Adipose tissue (tissue), 3 donors: Measurements from ENCODE around the gene GTF2A2. TPM values are rescaled to one million over a fixed set of nuclear protein-coding genes. Genes with fewer than 3 reads are reported as not detected.
"Not testable (repeated sequence)": the region's sequence is repeated elsewhere in the genome, so short reads cannot be mapped to it uniquely, and the experiment has no call there.

Experiments used
- H3K27ac ChIP-seq: one replicate; pipeline ENCODE4 v1.5.1; 2013; ENCODE audit warnings: low read depth, low read length
- WGBS, 3 donors: extraction: QIAGEN DNeasy Blood & Tissue Kit; methylation state at CpG; one replicate each; pipeline ENCODE4 v1.1.7; 2013; 5-methylcytosine and 5-hydroxymethylcytosine counted together
- polyA plus RNA-seq, 3 donors: library from polyadenylated mRNA; stranded (reverse); fragments of 200-250 nt; gene quantifications; one replicate each; pipeline ENCODE4 v1.2.3, GENCODE V29; 2013
- donor health status: healthy with polysubstance abuse.
- donor health status: Bipolar disorder and iron deficiency.
- donor health status: healthy.

The GTF2A2 gene
- polyA plus RNA-seq, 3 donors: 27.8 to 106 (median 78.1) TPM

GRCh38 chr15:59678620-59679019, 21.3 kb upstream of the GTF2A2 start:
- H3K27ac ChIP-seq: no peak overlapping the region
- WGBS, 3 donors: 31 to 79% (median 34%) methylated on average over 1 of the region's 1 CpG

- WGBS, 3 donors: 49 to 93% (median 61%) methylated on average over 1 of the region's 1 CpG
- H3K27ac ChIP-seq: no peak overlapping the region
These were observed 20.9 kb upstream of the GTF2A2 start for GRCh38 chr15:59678172-59678571.

DNA sequence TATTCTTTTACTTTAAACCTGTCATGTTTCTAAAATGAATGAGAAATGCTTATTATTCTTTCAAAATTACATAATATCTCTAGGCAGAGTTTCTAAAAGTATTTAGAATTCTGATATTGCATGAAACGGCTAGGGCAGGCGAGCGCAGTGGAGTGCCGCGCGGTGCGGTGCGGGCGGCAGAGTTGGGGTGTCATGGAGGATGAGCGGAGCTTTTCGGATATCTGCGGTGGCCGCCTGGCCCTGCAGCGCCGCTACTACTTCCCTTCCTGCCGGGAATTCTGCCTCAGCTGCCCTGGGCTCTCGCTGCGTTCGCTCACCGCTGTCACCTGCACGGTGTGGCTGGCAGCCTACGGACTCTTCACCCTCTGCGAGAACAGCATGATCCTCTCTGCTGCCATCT, 19.2 kb upstream of the GTF2A2 start:
- no peak overlapping the region for H3K27ac ChIP-seq
- WGBS, 3 donors: 97 to 99% (median 97%) methylated on average over 23 of the region's 23 CpGs

DNA sequence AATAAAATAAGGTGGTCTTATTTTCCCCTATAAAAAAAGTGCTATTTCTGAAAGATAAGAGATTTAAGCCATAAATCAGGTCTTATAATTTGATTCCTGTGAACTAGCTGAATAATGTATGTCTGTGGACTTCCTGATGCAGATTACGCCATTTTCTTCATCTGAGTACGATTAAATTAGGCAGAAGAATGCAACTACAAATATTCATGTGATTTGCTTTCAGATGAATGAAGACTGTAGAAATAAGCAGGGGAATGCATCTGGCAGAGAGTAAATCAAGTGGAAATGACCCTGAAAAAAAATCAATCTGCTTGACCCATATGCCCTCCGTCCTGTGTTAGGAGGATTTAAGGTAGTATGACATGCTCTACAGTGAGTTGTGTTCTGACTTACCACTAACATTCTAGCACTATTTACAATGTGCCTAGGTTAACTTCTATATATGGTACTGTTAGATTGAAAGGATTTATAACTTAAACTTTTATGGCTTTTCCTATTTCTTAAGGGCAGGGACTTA, 17.1 kb upstream of the GTF2A2 start:
- no peak overlapping the region for H3K27ac ChIP-seq
- WGBS, 3 donors: 79 to 88% (median 85%) methylated on average over 3 of the region's 3 CpGs

GRCh38 chr15:59668556-59668955, 11.2 kb upstream of the GTF2A2 start:
- H3K27ac ChIP-seq: no peak overlapping the region
- 85 to 88% (median 85%) methylated on average over 8 of the region's 8 CpGs for WGBS, 3 donors

DNA sequence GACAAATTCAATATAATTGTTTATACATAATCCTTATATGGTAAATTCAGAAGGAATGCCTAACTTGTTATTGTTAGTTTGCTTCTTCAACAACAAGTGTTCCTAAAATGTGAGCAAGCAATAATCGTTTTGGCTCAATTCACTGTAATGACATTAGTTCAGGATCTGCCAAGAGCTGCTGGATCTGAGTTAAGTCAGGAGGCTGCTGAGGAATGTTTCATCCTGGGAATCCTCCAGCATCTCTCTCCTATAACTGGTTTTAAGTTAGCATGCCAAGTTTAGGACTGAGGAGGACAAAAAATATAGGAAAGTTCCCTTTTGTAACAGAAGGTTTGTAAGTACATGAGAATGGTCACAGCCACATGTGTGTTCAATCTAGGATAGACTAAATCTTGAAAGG, 4.9 kb upstream of the GTF2A2 start:
- 26 to 51% (median 49%) methylated on average over 1 of the region's 1 CpG for WGBS, 3 donors
- H3K27ac ChIP-seq: no peak overlapping the region

DNA sequence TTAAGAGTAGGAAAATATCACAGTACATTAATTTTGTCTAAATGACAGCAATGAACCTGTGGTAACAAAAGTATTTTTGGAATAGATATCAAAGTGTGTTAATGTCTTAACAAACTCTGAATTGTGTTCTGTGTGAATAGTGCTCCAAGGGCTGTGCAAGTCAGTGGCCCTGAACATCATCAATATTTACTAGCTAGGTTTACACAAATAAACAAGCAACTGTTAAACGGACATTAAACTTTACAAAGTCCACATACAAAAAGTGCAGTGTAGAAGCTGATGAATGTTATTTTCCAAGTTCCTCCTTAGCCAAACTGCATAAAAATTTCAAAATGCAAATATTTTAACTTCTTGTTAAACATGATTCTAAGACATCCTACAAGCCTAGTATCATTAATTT, 2.1 kb upstream of the GTF2A2 start:
- H3K27ac ChIP-seq: no peak overlapping the region
- 49 to 89% (median 77%) methylated on average over 1 of the region's 1 CpG for WGBS, 3 donors

- no peak overlapping the region for H3K27ac ChIP-seq
- WGBS, 3 donors: 30 to 42% (median 37%) methylated on average over 23 of the region's 23 CpGs
These were observed 365 bp upstream of the GTF2A2 start for GRCh38 chr15:59657635-59658125.

DNA sequence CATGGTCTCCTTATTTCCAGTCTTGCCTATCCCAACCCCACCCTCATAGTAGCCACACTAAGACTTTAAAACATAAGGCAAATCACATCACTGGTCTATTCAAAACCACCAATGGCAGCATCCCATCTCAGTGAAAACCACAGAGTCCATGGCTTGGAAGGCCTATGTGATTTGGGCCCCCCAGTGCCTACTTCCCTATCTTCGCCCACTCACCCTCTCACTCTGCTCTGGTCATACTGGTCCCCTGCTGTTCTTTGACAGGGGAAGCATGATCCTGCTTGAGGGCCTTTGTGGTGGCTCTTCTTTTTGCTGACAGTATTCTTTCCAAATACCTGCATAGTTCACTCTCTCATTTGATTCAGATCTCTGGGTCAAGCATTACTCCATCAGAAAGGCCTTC, 3.3 kb downstream of the GTF2A2 start:
- no peak overlapping the region for H3K27ac ChIP-seq
- WGBS, 3 donors: 79 to 95% (median 89%) methylated on average over 1 of the region's 1 CpG

DNA sequence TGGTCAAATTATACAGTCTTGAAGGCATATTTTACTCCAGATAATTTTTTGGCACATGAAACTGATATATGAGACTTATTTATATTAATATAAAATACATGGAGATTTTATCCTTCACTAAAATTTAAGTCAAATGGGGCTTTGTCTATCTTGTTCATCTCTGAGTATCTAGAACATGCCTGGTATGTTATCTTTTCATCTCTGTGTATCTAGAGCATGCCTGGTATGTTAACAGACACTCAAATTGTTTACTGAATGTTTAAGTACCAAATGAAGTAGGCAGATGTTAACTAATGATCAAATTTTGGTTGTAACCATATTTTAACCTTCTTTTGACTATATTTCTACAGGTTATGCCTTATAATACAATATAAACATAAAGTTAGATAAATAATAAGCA, 7.7 kb downstream of the GTF2A2 start:
- H3K27ac ChIP-seq: no peak overlapping the region

DNA sequence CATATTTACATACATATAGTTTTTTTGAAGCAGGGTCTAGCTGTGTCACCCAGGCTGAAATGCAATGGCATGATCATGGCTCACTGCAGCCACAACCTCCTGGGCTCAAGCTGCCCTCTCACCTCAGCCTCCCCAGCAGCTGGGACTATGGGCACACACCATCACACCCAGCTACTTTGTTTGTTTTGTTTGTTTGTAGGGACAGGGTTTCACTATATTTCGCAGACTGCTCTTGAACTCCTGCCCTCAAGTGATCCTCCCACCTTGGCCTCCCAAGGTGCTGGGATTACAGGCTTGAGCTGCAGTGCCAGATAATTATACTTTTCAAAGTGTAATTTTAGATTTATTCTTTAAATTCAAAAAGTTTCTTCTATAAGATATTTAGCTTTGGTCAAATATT, 10.2 kb downstream of the GTF2A2 start:
- WGBS, 3 donors: 91 to 100% (median 96%) methylated on average over 1 of the region's 1 CpG

GRCh38 chr15:59646277-59646676, 11.0 kb downstream of the GTF2A2 start:
- WGBS, 3 donors: 96 to 100% (median 97%) methylated on average over 1 of the region's 1 CpG

More for the DNA sequence above, 10.2 kb downstream of the GTF2A2 start:
- H3K27ac ChIP-seq: no peak overlapping the region

DNA sequence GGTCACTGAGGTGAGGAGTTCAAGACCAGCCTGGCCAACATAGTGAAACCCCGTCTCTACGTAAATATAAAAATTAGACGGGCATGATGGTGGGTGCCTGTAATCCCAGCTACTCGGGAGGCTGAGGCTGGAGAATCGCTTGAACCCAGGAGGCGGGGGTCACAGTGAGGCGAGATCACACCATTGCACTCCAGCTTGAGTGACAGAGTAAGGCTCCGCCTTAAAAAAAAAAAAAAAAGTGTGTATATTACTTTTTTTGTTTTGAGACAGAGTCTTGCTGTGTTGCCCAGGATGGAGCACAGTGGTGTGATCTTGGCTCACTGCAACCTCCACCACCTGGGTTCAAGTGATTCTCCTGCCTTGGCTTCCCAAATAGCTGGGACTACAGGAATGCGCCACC, 11.5 kb downstream of the GTF2A2 start:
- WGBS, 3 donors: 96 to 98% (median 97%) methylated on average over 8 to 9 of the region's 9 CpGs
- not testable (repeated sequence) for H3K27ac ChIP-seq

More at GRCh38 chr15:59646277-59646676, 11.0 kb downstream of the GTF2A2 start:
- no peak overlapping the region for H3K27ac ChIP-seq

- no peak overlapping the region for H3K27ac ChIP-seq
- 81 to 88% (median 83%) methylated on average over 4 of the region's 4 CpGs for WGBS, 3 donors
These were observed 12.6 kb downstream of the GTF2A2 start for GRCh38 chr15:59644756-59645155.

DNA sequence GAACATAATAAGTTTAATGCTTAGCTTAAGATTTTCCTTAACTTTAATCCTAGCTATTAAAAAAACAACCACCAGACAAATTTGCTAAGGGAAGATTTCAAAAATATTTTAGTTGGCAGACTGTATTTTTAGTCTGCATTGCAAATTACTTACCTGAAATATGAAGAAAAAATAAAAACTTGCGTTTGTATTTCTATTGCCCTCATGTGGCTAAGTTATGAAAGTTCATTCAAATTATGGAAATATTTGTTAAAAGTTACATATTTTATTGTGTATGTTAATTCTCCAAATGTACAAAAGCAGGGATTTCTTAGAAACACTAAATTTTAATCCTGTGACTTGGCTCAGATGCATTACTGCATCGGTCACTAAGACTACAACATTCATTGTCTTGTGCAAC, 15.0 kb downstream of the GTF2A2 start:
- 81 to 85% (median 85%) methylated on average over 2 of the region's 2 CpGs for WGBS, 3 donors
- H3K27ac ChIP-seq: no peak overlapping the region

DNA sequence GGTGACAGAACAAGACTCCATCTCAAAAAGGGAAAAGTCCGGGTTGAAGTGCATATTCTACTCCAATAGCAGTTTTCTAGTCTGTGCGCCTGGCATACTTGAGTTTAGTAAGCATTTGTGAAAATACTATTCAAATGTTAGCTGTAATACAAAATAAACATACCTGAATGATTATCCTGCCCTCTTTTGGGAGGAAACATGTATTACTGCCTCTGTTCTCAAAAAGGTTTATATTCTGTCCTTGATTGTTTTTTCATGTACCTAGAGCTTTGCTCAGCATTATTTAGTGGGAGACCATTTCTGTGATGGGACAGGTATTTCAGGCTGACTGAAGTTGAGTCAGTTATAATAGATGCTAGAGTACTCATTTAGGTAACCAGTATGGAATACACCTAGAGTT, 19.8 kb downstream of the GTF2A2 start:
- WGBS, 3 donors: 95 to 96% (median 96%) methylated on average over 2 of the region's 2 CpGs
- not testable (repeated sequence) for H3K27ac ChIP-seq

DNA sequence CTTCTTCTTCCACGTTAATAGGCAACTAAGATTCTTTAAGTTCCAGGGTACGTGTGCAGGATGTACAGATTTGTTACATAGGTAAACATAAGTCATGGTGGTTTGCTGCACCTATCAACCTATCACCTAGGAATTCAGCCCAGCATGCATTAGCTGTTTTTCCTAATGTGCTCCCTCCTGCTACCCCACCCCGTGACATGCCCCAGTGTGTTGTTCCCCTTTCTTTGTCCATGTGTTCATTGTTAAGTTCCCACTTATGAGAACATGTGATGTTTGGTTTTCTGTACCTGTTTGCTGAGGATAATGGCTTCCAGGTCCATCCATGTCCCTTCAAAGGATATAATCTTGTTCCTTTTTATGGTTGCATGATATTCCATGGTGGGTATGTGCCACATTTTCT, 21.1 kb downstream of the GTF2A2 start:
- WGBS, 3 donors: 84 to 91% (median 86%) methylated on average over 3 of the region's 3 CpGs

DNA sequence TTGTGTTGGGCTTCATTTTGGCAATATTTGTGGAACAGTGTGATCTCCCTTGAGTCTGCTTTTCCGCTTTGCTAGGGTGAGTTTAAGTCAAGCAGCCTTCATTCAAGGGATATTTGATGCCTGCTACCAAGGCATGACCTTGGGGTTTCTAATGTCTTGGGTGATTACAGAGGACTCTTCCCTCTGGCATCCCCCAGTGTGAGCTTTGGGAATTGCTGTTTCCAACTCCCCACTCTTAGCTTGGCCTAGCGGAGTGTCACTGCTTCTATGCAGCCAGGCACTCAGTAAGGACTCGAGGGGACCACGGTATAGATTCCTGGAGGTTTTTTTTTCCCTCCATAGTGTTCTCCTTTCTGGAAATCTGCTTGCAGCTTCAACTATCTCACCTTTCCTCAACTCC, 24.6 kb downstream of the GTF2A2 start:
- WGBS, 3 donors: 48 to 67% (median 62%) methylated on average over 4 of the region's 4 CpGs
- H3K27ac ChIP-seq: no peak overlapping the region

More for the DNA sequence above, 21.1 kb downstream of the GTF2A2 start:
- H3K27ac ChIP-seq: no peak overlapping the region

GRCh38 chr15:59622289-59622688, 35.0 kb downstream of the GTF2A2 start:
- 17 to 26% (median 23%) methylated on average over 6 of the region's 6 CpGs for WGBS, 3 donors
- no peak overlapping the region for H3K27ac ChIP-seq

- no peak overlapping the region for H3K27ac ChIP-seq
- WGBS, 3 donors: 73 to 85% (median 84%) methylated on average over 4 of the region's 4 CpGs
These were observed 38.9 kb downstream of the GTF2A2 start for GRCh38 chr15:59618406-59618805.

DNA sequence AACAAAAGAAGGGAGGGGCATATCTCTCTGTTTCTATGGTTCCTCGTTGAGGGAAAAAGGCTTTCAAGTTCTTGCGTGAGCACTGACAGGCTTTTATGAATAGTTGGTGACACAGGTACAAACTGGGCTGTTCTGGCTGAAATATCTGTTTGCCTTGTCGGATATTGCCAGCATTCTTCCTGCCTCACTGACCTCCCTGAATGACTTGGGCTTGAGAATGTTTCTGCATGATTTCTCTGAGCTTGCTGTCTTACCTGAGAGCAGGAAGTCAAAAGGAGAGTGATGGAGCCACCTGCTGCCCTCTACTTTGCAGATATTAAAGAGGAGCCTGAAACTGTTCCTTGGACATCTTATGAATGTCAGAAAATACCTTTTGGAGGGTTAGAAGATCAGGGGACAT, 40.9 kb downstream of the GTF2A2 start:
- 20 to 84% (median 73%) methylated on average over 3 of the region's 3 CpGs for WGBS, 3 donors
- H3K27ac ChIP-seq: no peak overlapping the region
